H1 (cell line): ENCODE measurements around the gene LILRA1. TPM values are rescaled to one million over a fixed set of nuclear protein-coding genes. Genes with fewer than 3 reads are reported as not detected.
"Not testable (repeated sequence)": the region's sequence is repeated elsewhere in the genome, so short reads cannot be mapped to it uniquely, and the experiment has no call there.

Source experiments
- CTCF ChIA-PET: fragments of 300-600 bp; sonication (Branson Sonifier 250); formaldehyde crosslinking; loops from one replicate; lab custom pipeline; 2021; ENCODE audit not compliant: partially characterized antibody; lab: Charles Lee
- POLR2A ChIA-PET: fragments of 300-600 bp; sonication (Branson Sonifier 250); formaldehyde crosslinking; loops from one replicate; lab custom pipeline; 2021; ENCODE audit warnings: inconsistent platforms; ENCODE audit not compliant: partially characterized antibody; lab: Charles Lee
- DNase-seq, 2 experiments: peaks; one replicate each; pipeline versions ENCODE4 v3.0.0 to v3.0.0-alpha.2; 2010 to 2022; ENCODE audit warnings: low spot score in 2 of 2, low read depth in 1 of 2, mixed read lengths in 1 of 2
- FAIRE-seq: peaks from 2 replicates; lab custom pipeline; 2011; peaks lifted over from hg19 to GRCh38; lab: Jason Lieb, UNC
- H2AFZ ChIP-seq: 2 replicates; pipeline ENCODE4 v1.8.1; 2012; ENCODE audit warnings: low read length, inconsistent platforms
- H2AK5ac ChIP-seq: 2 replicates; pipeline ENCODE4 v1.6.1; 2013; ENCODE audit warnings: low read depth, low read length
- H2BK120ac ChIP-seq: replicated peaks from 2 replicates; pipeline ENCODE3; 2013; ENCODE audit warnings: low read depth, low read length, inconsistent platforms
- H2BK12ac ChIP-seq: 2 replicates; pipeline ENCODE4 v1.6.1; 2013; ENCODE audit warnings: low read depth, low read length
- H2BK15ac ChIP-seq: 2 replicates; pipeline ENCODE4 v1.6.1; 2013; ENCODE audit warnings: low read length
- H2BK20ac ChIP-seq: 2 replicates; pipeline ENCODE4 v1.6.1; 2013; ENCODE audit warnings: low read length
- H2BK5ac ChIP-seq: 2 replicates; pipeline ENCODE4 v1.6.1; 2013; ENCODE audit warnings: low read depth, low read length
- H3K14ac ChIP-seq: 2 replicates; pipeline ENCODE4 v1.6.1; 2013; ENCODE audit warnings: inconsistent platforms; ENCODE audit not compliant: insufficient read length
- H3K18ac ChIP-seq: 2 replicates; pipeline ENCODE4 v1.6.1; 2013; ENCODE audit warnings: low read length; ENCODE audit errors: extremely low read depth
- H3K23ac ChIP-seq: 2 replicates; pipeline ENCODE4 v1.6.1; 2013; ENCODE audit warnings: inconsistent platforms; ENCODE audit not compliant: insufficient read length
- H3K23me2 ChIP-seq: 2 replicates; pipeline ENCODE4 v1.6.1; 2013; ENCODE audit warnings: low read depth, low read length
- H3K27ac ChIP-seq: 2 replicates; pipeline ENCODE4 v1.6.1; 2011; ENCODE audit warnings: low read depth, low read length, inconsistent platforms
- H3K27me3 ChIP-seq, 4 experiments: replicated peaks in 1 of 4; 1 replicate in 1 of 4; 2 replicates in 3 of 4; pipeline versions ENCODE4 v1.6.1 to v1.8.1; 2011 to 2013; ENCODE audit warnings: low read length in 3 of 4, mild to moderate bottlenecking in 3 of 4, inconsistent platforms in 2 of 4, mixed read lengths in 2 of 4, moderate library complexity in 1 of 4; ENCODE audit not compliant: control insufficient read depth in 3 of 4, insufficient read depth in 3 of 4; ENCODE audit errors: extremely low read depth in 1 of 4
- H3K36me3 ChIP-seq, 4 experiments: 2 replicates each; pipeline versions ENCODE4 v1.6.1 to v1.8.1; 2011 to 2013; ENCODE audit warnings: mild to moderate bottlenecking in 4 of 4, low read length in 3 of 4, moderate library complexity in 2 of 4, control low read depth in 1 of 4, inconsistent platforms in 1 of 4; ENCODE audit not compliant: insufficient read depth in 4 of 4, control insufficient read depth in 2 of 4
- H3K4ac ChIP-seq: replicated peaks from 2 replicates; pipeline ENCODE3; 2013; ENCODE audit warnings: low read length, low read depth, mixed read lengths, inconsistent platforms; ENCODE audit not compliant: insufficient read length
- H3K4me1 ChIP-seq, 4 experiments: replicated peaks in 1 of 4; 1 replicate in 1 of 4; 2 replicates in 3 of 4; pipeline versions ENCODE4 v1.6.1 to v1.8.1; 2011 to 2013; ENCODE audit warnings: low read length in 3 of 4, inconsistent platforms in 2 of 4, mixed read lengths in 1 of 4; ENCODE audit not compliant: insufficient read depth in 4 of 4, control insufficient read depth in 3 of 4
- H3K4me2 ChIP-seq, 2 experiments: 2 replicates each; pipeline versions ENCODE4 v1.6.1 to v1.8.1; 2011 to 2013; ENCODE audit warnings: low read depth in 2 of 2, low read length in 2 of 2, control low read depth in 1 of 2, inconsistent platforms in 1 of 2, mild to moderate bottlenecking in 1 of 2; ENCODE audit not compliant: insufficient read depth in 1 of 2
- H3K4me3 ChIP-seq, 4 experiments: fragments of 200-600, 300-600 bp in 1 of 4; sonication (generic), shearing (Covaris generic), sonication (Bioruptor Twin) in 1 of 4; 2 replicates each; pipeline versions ENCODE4 v1.5.1 to v1.8.1; 2011 to 2016; ENCODE audit warnings: low read length in 4 of 4, low read depth in 3 of 4, control low read depth in 2 of 4, inconsistent platforms in 2 of 4, mild to moderate bottlenecking in 2 of 4, mixed read lengths in 1 of 4, moderate library complexity in 1 of 4; ENCODE audit not compliant: insufficient read depth in 2 of 4; ENCODE audit errors: extremely low read depth in 1 of 4
- H3K56ac ChIP-seq: replicated peaks from 2 replicates; pipeline ENCODE3; 2013; ENCODE audit warnings: low read depth, mild to moderate bottlenecking, mixed read lengths, low read length, inconsistent platforms; ENCODE audit not compliant: insufficient read length
- H3K79me1 ChIP-seq: 2 replicates; pipeline ENCODE4 v1.6.1; 2013; ENCODE audit warnings: low read depth, low read length, control low read depth
- H3K79me2 ChIP-seq, 2 experiments: 2 replicates each; pipeline versions ENCODE4 v1.6.1 to v1.8.1; 2012 to 2013; ENCODE audit warnings: low read length in 2 of 2, mild to moderate bottlenecking in 2 of 2, inconsistent platforms in 1 of 2; ENCODE audit not compliant: insufficient read depth in 2 of 2, control insufficient read depth in 1 of 2
- H3K9ac ChIP-seq, 4 experiments: replicated peaks in 1 of 4; 1 replicate in 1 of 4; 2 replicates in 3 of 4; pipeline versions ENCODE4 v1.6.1 to v1.8.1; 2011 to 2013; ENCODE audit warnings: low read depth in 3 of 4, low read length in 3 of 4, control low read depth in 2 of 4, mild to moderate bottlenecking in 2 of 4, moderate library complexity in 2 of 4, inconsistent platforms in 1 of 4; ENCODE audit errors: extremely low read depth in 1 of 4
- H3K9me3 ChIP-seq, 2 experiments: 2 replicates each; pipeline versions ENCODE4 v1.6.1 to v1.8.1; 2012 to 2013; ENCODE audit warnings: mild to moderate bottlenecking in 2 of 2, moderate library complexity in 2 of 2, control low read depth in 1 of 2, inconsistent platforms in 1 of 2, low read depth in 1 of 2, low read length in 1 of 2, mixed read lengths in 1 of 2; ENCODE audit not compliant: insufficient read depth in 2 of 2
- H4K20me1 ChIP-seq, 2 experiments: replicated peaks in 1 of 2; 2 replicates each; pipeline versions ENCODE3 to v1.8.1; 2011 to 2013; ENCODE audit warnings: inconsistent platforms in 2 of 2, low read length in 2 of 2, mild to moderate bottlenecking in 1 of 2; ENCODE audit not compliant: insufficient read depth in 2 of 2, control insufficient read depth in 1 of 2
- H4K5ac ChIP-seq: 2 replicates; pipeline ENCODE4 v1.6.1; 2013; ENCODE audit warnings: low read length, low read depth, mixed read lengths, inconsistent platforms; ENCODE audit not compliant: insufficient read length
- H4K8ac ChIP-seq: 2 replicates; pipeline ENCODE4 v1.8.0; 2013; ENCODE audit warnings: mild to moderate bottlenecking, moderate library complexity, low read length, inconsistent platforms; ENCODE audit not compliant: insufficient read depth; ENCODE audit errors: extremely low read depth
- H4K91ac ChIP-seq: replicated peaks from 2 replicates; pipeline ENCODE3; 2013; ENCODE audit warnings: low read length, mixed read lengths, inconsistent platforms; ENCODE audit not compliant: insufficient read length
- WGBS, 2 experiments: shearing (Covaris generic) in 1 of 2; methylation state at CpG; one replicate each; pipeline versions ENCODE4 v1.1.6 to v1.1.7; 2013 to 2015; ENCODE audit warnings: low lambda C conversion rate in 2 of 2, mixed read lengths in 2 of 2, inconsistent platforms in 1 of 2, low coverage in 1 of 2, missing lambda C conversion rate in 1 of 2; ENCODE audit not compliant: insufficient replicate concordance in 2 of 2, insufficient coverage in 1 of 2, insufficient read length in 1 of 2; ENCODE audit errors: extremely low coverage in 1 of 2, missing lambda C conversion rate in 1 of 2; 5-methylcytosine and 5-hydroxymethylcytosine counted together
- polyA plus RNA-seq, 7 experiments: library from polyadenylated mRNA; depleted of rRNA in 3 of 7; stranded (reverse) in 5 of 7; unstranded in 2 of 7; fragments of >200 nt in 5 of 7; fragments of 200-250 nt in 2 of 7; gene quantifications; 1 replicate in 5 of 7; 2 replicates in 1 of 7; 4 replicates in 1 of 7; pipeline versions ENCODE4 v1.2.1 to v1.2.3, GENCODE V29; 2011 to 2013; ENCODE audit warnings: missing spikeins in 2 of 7, mixed read lengths in 2 of 7
- total RNA-seq: library from RNA; stranded (reverse); fragmentation: NEBNext Ultra II Directional; extraction: Animal tissue kit (Norgen Biotek cat#: 25700); gene quantifications from 2 replicates; pipeline ENCODE4 v1.2.1, GENCODE V29; 2021

LILRA1 gene
- total and polyA plus RNA-seq, 2 of the 8 experiments (the other 6 are each of a cell fraction or from before 2014, with no cell fraction given): not detected

DNA sequence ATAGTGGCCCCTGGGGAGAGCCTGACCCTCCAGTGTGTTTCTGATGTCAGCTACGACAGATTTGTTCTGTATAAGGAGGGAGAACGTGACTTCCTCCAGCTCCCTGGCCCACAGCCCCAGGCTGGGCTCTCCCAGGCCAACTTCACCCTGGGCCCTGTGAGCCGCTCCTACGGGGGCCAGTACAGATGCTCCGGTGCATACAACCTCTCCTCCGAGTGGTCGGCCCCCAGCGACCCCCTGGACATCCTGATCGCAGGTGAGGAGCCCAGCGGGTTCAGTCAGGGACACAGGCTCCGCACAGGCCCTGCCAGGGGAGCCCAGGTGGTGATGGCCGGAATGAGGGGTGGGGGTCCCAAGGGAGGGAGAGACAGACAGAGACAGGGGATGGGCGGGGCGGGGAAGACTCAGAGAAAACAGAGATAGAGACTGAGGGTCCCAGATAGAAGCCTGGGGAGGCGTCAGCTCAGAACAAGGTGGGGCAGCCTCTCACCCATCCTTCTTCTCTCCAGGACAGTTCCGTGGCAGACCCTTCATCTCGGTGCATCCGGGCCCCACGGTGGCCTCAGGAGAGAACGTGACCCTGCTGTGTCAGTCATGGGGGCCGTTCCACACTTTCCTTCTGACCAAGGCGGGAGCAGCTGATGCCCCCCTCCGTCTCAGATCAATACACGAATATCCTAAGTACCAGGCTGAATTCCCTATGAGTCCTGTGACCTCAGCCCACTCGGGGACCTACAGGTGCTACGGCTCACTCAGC lies 2.4 kb downstream of the LILRA1 start:
- CTCF ChIA-PET, H3K4me3 ChIP-seq, POLR2A ChIA-PET, H4K5ac ChIP-seq, H2AK5ac ChIP-seq, H3K4ac ChIP-seq, H3K23me2 ChIP-seq, H2BK20ac ChIP-seq, H3K4me1 ChIP-seq, H3K79me2 ChIP-seq, H3K79me1 ChIP-seq, H2BK15ac ChIP-seq, DNase-seq, H2BK5ac ChIP-seq, FAIRE-seq, H4K8ac ChIP-seq, H4K91ac ChIP-seq, H3K18ac ChIP-seq, H3K56ac ChIP-seq, H3K36me3 ChIP-seq, H2BK12ac ChIP-seq, H4K20me1 ChIP-seq, H3K27ac ChIP-seq, H2AFZ ChIP-seq, H3K14ac ChIP-seq, H2BK120ac ChIP-seq, H3K4me2 ChIP-seq, H3K27me3 ChIP-seq, H3K23ac ChIP-seq, H3K9ac ChIP-seq: not testable (repeated sequence)
- 84% methylated on average over 19 of the region's 26 CpGs; no CpG with 5 or more reads in 1 of the 2 experiments for WGBS, 2 experiments
- H3K9me3 ChIP-seq: peaks cover 61 to 83% of the 10 kb centered on the region in 2 experiments
